HT-29 (cell line): ENCODE measurements around the gene MRPL34. TPM values are rescaled to one million over a fixed set of nuclear protein-coding genes. Genes with fewer than 3 reads are reported as not detected.

ENCODE experiments used
- DNase-seq: peaks from one replicate; pipeline ENCODE4 v3.0.0-alpha.2; 2015; ENCODE audit warnings: low spot score
- total RNA-seq: library from RNA; depleted of rRNA; stranded (reverse); fragments of >200 nt; shearing (Covaris generic); gene quantifications from 2 replicates; pipeline ENCODE4 v1.2.3, GENCODE V29; 2014

Gene MRPL34
- total RNA-seq, 1 experiment from 2014 or later = 94.6 TPM

DNA sequence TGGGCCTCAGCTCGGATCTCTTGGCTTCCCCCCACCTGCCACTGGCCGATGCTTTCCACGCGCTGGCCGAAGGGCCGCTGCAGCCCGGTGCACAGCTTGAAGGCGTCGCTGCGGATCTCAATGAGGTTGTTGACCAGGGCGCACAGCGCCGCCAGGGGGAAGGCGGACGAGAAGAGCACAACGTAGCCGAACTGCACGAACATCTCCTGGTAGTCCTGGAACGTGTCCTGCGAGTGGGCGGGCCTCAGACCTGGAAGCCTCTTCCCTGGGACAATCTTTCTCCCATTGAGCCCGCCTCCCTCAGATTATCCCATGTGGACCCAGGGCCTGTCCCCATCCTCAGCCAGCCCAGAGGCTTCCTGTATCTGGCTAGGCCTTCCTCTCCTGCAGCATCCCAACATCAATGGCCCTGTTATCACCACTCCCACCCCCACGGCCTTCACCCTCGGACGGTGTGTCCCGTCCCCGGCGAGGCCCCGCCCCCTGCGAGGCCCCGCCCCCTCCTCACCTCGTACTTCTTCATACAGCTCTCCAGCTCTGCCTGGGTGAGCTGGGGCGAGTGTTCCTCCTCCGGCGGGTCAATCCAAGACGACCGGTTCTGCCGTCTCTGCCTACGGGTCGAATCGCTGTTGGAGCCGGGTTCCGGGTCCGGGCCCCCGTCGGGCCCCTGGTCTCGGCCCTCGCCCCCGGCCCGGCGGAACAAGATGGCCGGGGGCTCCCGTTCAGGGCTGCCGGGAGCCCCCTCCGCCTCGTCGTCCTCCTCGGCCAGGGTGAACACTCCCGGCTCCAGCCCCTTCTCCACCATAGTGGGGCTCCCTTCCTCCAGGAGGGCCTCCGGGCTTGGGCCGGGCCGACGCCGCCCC, 22.2 kb downstream of the MRPL34 start:
- peak; percentile 89 for DNase-seq

DNA sequence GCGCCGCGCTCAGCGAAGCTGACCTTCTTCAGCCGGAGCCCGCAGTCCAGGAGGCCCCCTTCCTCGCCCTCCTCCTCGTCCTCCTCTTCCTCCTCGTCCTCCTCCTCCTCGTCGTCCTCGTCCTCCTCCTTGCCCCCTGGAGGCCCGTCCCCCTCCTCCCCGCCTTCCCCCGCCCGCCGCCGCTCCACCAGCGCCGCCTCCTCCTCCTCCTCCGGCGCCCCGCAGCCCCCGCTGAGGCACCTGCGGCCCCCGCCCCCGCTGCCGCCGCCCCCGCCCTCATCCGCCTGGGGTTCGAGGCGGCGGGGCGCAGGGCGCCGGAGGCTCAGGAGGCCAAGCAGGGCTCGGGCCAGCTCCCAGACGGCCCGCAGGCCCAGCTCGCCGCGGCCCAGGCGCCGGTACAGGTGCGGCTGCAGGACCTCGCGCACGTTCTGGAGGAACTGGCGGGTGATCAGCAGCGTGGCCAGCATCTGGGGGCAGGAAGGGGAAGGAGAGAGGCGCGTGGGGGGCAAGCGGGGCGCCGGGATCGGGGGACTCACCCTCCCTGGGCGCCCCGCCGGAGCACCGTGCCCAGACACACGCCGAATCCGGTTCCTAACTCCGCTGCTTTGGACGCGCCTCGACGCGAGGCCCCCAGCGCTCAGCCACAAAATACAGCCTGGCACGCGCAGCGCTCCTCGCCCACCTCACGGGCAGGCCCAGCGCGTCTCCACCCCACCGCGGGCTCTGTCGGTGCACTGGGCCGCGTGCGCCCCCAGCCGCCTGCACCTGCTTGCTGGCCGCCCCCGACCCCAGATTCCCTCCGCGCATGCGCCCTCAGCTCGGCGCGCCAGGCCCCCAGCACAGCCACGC, 23.1 kb downstream of the MRPL34 start:
- no peak for DNase-seq

DNA sequence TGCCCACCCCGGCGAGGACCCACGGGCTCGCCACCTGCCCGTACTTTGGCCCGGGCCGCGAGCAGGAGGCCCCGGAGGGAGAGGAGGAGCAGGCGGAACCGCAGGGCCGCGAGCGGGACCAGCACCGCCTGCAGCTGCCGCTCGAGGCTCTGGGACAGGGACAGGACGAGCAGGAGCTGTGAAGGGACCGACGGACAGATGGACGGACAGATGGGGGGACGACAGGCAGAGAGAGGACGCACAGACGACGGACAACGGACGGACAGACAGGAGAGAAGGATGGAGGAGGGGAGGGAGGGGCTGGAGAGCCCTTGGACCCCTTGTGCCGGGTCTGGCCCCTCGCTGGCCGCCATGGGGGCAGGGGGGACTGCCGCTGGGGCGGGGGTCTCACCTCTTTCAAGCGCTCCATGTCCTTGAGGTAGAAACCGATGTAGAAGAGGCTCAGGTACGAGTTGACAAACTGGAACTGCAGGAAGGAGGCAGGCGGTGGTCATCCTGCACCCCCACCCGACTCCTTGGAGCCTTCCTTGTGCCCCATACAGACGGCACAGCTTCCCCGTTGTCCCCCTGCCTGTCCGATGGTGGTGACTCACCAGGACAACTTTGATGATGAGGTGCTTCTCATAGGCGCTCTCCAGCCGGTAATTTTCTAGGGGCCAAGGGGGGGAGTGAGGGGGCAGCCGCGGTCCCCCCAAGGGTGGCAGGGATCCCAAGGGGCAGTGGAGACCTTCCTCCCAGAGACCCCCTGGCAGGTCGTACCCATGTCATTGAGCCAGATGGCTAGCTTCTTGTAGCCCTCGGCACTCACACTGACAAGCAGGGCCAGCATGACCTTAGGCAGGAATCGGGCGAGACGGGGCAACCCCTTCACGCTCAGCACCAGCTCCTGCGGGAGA, 23.9 kb downstream of the MRPL34 start:
- no peak for DNase-seq

DNA sequence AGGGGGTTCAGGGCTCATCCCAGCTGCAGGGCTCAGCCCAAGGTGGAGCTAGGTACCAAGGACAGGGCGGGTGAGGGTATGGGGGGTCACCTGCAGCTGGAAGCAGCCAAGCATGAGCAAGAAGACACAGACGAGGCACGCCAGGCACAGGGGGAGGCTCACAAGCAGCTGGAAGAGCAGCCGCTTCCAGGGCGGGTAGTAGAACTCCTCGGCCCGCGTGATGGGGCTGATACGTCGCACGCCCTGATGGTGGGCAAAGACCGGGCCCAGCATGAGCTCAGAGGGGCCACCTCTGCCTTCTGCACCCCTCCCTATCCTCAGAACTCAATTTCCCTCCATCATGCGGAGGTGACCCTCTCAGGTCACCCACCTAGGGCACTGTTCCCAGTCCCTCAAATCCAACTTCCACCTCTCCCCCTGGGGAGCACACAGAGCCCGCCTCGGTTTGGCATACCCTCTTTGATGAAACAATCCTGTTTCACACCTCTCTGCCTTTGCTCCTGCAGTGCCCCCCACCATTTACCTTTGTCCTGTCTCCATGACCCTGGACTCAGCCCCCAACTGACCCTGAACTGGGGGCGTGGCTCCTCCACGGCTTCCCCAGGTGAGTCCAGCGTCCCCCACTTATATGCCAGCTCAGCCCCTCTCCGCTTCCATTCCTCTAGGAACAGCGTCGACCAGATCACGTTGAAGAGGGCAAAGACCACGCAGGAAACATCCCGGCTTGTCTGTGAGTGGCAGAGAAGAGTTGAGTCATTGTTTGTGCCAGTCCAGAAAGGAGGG, 24.8 kb downstream of the MRPL34 start:
- no peak for DNase-seq

DNA sequence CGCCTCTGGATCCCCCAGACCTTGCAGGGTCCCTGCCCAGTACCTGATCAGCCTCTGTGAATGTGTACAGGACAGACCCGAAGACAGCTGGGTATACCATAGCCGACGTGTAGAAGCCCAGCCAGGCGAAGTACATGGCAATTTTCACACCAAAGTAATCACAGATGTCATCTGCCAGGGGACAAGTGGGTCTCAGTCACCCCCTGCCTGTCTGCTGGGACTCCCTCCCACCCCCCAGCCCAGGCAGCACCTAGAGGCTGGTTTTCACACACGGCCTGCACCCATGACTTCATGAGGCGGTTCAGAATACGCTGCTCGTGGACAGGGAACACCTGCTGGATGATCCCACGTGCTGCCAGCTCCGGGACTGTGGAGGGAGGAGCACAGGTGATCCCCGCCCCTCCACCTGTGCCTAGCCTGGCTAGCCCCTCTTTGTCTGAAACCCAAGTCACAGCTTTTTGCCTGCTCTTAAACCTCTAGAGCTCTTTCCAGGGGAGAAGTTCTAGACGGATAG, 25.4 kb downstream of the MRPL34 start:
- peak; percentile 20 for DNase-seq

DNA sequence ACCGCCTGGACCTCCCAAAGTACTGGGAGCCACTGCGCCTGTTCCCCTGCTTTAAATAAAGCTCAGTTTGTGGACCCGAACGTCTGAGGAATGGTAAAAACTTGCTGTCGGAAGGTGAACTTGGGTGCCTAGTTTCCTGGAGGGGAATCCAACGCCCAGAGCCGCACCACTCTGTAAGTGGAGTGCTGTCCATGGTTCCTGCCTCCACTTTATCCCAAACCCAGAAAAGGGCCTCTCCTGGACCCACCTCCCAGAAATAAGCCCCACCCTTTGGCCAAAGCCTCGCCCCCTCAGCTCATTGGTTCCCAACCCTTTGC, 26.6 kb downstream of the MRPL34 start:
- no peak for DNase-seq

DNA sequence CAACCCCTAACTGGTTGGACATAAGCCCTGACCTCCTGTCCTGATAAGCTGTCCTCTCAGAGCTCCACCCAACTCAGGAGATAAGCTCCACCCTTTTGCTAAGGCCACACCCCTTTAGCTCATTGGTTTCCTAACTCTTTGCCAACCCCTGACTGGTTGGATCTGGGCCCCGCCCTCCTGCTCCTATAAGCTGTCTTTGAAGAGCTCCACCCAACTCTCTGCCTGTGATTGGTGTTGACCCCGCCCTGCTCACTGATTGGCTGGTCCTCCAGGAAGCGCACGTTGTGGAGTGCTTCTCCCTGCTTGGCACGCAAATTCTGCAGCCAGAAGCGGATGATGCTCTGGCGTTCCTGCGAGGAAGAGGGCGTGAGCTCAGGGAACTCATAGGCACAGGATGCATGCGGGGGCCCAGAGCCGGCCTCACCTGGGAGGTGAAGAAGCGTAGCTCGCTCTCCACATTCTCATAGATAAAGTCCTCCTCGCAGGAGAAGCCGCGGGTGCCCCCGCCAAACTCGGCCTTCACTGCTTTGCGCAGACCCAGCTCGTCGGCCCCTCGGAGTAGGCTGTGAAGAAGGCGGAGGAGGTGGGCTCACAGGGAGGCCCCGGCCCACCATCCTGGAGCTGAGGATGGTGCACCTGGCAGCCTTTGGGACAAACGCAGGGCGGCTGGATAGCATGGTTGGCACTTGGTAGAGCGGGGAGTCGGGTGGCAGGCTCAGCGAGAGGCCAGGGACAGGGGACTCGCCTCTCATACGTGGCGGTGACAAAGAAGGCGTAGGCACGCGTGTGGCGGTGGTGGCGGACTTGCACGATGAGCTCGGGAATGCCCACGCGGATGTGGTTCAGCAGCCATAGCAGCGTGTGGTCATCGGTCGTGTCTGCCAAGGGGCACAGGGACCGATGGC, 27.3 kb downstream of the MRPL34 start:
- DNase-seq = peak; percentile 34

DNA sequence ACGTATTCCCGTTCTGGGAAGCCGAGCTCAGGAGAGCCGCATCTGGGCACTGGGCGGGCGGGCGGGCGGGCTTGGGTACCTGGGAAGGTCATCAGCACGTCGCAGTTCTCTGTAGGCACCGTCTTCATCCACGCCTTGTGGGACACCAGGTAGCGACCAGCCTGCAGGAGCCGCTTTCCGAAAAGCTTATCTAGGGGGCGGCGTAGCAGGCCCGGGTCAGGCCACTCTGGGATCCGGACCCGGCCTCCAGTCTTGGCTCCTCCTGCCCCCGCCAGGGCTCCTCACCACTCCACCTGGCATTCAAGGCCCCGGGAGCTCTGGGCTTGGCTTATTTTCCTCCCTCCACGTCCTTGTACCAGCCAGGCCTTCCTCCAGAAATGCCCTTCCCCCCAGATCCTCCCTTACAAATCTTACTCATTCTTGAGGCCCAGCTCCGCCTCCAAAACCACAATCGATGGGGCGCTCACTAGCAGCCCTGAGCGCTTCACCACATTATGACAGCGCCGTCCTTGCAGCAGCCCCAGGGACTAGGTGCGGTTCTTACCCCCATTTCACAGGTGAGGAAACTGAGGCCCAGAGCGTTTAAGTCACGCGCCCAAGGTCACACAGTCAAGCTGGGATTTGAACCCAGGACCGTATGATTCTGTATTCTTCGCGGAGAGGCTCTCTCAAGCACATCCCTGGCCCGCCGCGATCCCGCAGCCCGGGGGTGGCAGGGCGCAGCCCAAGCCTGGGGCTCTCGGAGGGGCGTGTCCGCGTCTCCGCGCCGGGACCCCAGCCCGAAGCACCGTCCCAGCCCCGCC, 28.1 kb downstream of the MRPL34 start:
- peak; percentile 71 for DNase-seq

DNA sequence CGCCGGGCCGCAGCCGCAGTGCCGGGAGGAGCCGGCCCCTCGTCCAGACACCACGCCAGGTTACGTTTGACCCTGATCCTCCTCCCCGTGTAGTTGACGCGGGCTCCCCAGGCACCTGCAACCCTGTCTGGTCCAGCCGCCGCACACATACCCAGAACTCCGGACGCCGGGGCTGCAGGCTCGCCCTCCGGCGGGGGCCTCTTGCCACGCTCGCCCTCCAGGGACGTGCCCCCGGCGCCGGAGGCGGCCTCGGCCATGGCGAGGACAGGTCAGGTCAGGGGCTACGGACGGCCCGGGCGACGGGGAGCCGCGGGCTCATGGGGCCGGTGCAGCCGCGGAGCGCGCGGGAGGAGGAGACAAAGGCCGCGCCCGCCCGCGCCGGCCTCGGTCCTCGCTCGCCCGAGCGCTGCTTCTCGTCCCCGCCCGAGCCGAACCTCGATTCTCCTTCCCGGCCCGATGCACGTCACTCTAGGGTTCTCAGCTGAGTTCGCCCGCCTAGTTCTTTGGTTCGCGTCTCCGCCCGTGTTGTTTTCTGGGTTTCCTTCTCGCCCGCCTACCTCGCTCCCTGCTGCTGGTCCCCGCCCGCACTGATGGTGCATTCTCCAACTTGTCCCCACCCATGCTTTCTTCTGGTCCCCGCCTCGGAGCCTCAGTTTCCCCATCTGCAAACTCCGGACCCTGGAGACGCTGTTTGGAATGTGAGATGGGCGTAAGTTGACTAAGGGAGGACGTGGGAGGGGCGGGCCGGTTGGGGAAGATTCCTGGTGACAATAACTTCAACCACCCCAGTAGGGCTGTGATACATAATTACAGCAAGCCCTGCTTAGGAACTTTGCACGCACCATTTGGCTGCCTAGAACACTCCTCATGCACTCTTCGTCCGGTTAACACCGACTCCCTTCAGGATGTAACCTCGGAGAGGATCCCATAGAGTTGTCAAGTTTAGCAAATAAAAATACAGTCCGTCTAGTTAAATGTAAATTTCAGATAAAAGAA, 29.0 kb downstream of the MRPL34 start, which contains the start of gene ANO8:
Gene ANO8, minus strand, starts transcription at position 442 of the 996 bp plus-strand sequence. Its CDS starts 185 bp downstream, at position 257.
- peak; percentile 94 for DNase-seq

DNA sequence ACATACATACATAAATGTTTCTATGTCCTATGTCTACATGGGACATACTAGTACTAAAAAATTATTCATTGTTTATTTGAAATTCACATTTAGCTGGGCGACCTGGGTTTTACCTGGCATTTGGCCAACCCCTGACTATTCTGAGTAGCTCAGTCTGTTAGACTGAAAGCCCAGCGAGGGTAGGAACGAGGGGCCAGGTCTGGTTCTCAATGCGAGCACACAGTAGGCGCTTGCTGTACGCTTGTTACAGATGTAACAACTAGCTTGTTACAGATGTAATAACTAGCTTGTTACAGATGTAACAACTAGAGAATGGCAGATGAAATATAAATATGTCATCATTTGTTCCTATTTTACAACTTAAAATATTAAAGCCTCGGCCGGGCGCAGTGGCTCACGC, 29.9 kb downstream of the MRPL34 start:
- DNase-seq = no peak

DNA sequence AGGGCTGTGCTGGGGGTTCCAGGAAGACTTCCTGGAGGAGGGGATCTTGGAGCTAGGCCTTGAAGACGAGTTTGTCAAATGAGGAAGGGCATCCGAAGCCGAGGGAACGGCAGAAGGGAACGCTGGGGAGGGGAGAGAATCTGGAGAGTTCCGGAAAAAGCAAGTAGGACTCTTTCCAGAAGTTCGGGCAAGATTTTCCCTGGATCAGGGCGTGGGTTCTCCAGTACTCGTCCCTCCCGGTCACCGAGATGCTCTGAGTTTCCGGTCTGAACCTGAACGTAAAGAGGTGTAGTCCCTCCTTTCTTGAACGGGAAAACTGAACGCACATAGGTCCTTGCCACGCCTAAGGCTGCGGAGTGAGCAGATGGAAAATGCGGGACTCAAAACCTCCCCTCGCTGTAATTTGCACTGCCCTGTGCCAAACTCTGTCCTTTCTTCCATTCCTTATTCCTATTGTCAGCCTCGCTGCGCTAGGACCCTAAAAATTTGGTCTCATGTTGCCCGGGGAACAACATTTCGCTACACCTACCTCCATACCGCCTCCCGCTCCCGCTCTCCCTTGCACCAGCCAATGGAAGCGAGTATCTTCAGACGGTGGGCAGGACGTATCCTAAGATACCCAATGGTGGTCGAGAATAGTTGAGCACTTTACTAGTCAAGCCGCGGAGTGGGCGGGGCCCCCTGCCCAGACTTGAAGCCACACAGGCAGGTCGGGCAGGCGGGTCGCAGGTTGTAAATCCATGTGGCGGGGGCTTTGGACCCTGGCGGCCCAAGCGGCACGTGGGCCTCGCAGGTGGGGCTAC, 31.4 kb downstream of the MRPL34 start, which contains the start of gene GTPBP3:
Gene GTPBP3, plus strand, starts transcription at position 682 of the 803 bp plus-strand sequence. Its CDS starts 59 bp downstream, at position 741.
- peak; percentile 93 for DNase-seq

DNA sequence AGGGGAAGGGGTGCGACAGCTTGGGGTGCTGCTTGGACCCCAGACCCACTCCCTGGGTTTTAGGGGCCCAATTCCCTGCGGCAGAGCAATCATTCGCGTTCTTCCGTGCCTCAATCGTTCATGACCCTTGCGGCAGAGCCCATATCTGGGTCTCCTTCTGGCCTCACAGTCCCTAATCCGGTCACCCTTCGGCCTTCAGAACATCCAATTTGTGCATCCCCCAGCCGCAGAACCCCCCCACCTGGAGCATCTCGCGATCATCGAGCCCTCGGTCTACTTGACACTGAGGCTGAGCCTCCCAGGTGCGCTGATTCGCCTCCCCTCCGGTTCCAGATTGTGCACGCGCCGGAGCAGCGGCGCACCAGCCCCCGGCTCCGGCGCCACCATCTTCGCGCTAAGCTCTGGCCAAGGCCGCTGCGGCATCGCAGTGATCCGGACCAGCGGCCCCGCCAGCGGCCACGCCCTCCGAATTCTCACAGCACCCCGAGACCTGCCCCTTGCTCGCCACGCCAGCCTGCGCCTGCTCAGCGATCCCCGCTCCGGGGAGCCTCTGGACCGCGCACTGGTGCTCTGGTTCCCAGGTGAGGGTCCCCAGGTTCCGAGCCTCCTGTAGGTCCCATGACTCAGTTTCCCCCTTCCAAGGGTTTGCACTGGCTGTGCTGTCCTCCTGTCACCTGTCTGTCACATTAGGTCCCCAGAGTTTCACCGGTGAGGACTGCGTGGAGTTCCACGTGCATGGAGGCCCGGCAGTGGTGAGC, 32.2 kb downstream of the MRPL34 start:
- peak; percentile 21 for DNase-seq

DNA sequence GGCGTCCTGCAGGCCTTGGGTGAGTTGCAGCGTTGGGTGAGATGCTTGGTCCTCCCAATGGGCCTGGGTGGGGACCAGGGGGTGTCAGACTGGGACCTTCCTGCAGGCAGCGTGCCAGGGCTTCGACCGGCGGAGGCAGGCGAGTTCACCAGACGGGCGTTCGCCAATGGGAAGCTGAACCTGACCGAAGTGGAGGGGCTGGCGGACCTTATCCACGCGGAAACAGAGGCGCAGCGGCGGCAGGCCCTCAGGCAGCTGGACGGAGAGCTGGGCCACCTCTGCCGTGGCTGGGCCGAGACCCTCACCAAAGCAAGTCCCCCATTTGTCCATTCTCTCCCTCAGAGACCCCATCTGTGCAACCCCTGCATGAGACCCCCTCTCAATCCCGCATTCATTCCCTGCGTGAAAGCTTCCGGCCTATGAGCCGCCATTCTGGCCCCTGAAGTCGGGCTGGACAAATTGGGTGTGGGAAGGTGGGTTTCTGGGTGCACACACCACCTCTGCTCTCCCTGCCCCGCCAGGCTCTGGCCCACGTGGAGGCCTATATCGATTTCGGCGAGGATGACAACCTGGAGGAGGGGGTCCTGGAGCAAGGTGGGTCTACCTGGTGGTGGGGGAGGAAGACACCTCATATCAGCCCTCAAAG, 32.9 kb downstream of the MRPL34 start:
- DNase-seq = no peak

DNA sequence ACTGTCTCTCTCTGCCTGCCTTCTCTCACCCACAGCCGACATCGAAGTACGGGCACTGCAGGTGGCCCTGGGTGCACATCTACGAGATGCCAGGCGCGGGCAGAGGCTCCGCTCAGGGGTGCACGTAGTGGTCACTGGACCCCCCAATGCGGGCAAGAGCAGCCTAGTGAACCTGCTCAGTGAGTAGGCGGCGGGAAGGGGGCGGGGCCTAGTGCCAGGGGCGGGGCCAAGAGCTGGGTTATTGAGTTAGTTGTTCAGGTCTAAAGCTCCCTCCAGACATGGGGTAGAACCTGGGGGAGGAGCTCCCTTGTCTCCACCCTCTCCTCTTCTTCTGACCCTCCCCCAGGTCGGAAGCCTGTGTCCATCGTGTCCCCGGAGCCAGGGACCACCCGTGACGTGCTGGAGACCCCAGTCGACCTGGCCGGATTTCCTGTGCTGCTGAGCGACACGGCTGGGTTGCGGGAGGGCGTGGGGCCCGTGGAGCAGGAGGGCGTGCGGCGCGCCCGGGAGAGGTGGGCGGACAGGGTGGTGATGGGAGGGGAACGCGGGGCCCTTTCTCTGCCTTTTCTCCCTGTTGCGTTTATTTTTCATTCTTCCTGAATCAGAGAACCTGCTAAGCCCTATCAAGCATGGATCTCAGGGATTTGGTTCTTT, 33.5 kb downstream of the MRPL34 start:
- DNase-seq = peak; percentile 13
